GM23338 (cell line): ENCODE data around the gene TOM1. TPM values are rescaled to one million over a fixed set of nuclear protein-coding genes. Genes with fewer than 3 reads are reported as not detected.

Source experiments
- ATAC-seq: fragments of 200-7000 bp; cut with Tn5 transposase; 3 replicates; pipeline ENCODE4 v1.9.1; 2020
- DNase-seq: peaks from one replicate; pipeline ENCODE4 v3.0.0-alpha.2; 2015; ENCODE audit warnings: low spot score
- H2AFZ ChIP-seq: fragments of 200-600 bp; sonication (generic); 2 replicates; pipeline ENCODE4 v1.8.0; 2016; ENCODE audit warnings: antibody characterized with exemption, mild to moderate bottlenecking, moderate library complexity
- H3F3A ChIP-seq: fragments of 200-600 bp; sonication (generic); replicated peaks from 2 replicates; pipeline ENCODE4 v1.8.0; 2017; ENCODE audit warnings: antibody characterized with exemption, mixed run types, low read depth
- H3K27ac ChIP-seq: fragments of 200-600 bp; sonication (generic); 2 replicates; pipeline ENCODE4 v1.6.1; 2016; ENCODE audit warnings: low read depth
- H3K27me3 ChIP-seq: fragments of 200-600 bp; sonication (generic); 2 replicates; pipeline ENCODE4 v1.8.0; 2016; ENCODE audit warnings: mild to moderate bottlenecking, mixed run types, moderate library complexity; ENCODE audit not compliant: insufficient read depth
- H3K36me3 ChIP-seq: fragments of 200-600 bp; sonication (generic); 2 replicates; pipeline ENCODE4 v1.8.0; 2016; ENCODE audit warnings: mild to moderate bottlenecking; ENCODE audit not compliant: insufficient read depth
- H3K4me1 ChIP-seq: fragments of 200-600 bp; sonication (generic); 2 replicates; pipeline ENCODE4 v1.8.0; 2016; ENCODE audit warnings: mild to moderate bottlenecking, moderate library complexity; ENCODE audit not compliant: insufficient read depth
- H3K4me2 ChIP-seq: fragments of 200-600 bp; sonication (generic); 2 replicates; pipeline ENCODE4 v1.7.1; 2017; ENCODE audit warnings: mixed run types
- H3K4me3 ChIP-seq: fragments of 200-600 bp; sonication (generic); 2 replicates; pipeline ENCODE4 v1.6.1; 2016; ENCODE audit warnings: mixed run types
- H3K79me2 ChIP-seq: fragments of 200-600 bp; sonication (generic); replicated peaks from 2 replicates; pipeline ENCODE4 v1.8.0; 2017; ENCODE audit warnings: mild to moderate bottlenecking; ENCODE audit not compliant: insufficient read depth
- H3K9me2 ChIP-seq: fragments of 200-600 bp; sonication (generic); 2 replicates; pipeline ENCODE4 v1.8.0; 2017; ENCODE audit not compliant: insufficient read depth
- H4K20me1 ChIP-seq: fragments of 200-600 bp; sonication (generic); replicated peaks from 2 replicates; pipeline ENCODE4 v1.8.0; 2017; ENCODE audit warnings: mild to moderate bottlenecking; ENCODE audit not compliant: insufficient read depth
- H3K27ac Mint-ChIP-seq: 2 replicates; pipeline ENCODE4 v1.8.0; 2020; ENCODE audit warnings: inconsistent platforms, mild to moderate bottlenecking, moderate library complexity, mixed read lengths
- H3K27me3 Mint-ChIP-seq: 3 replicates; pipeline ENCODE4 v1.8.0; 2022; ENCODE audit warnings: low read depth, mild to moderate bottlenecking, moderate library complexity, mixed read lengths, inconsistent platforms; ENCODE audit not compliant: insufficient read depth, poor library complexity
- H3K36me3 Mint-ChIP-seq: 3 replicates; pipeline ENCODE4 v1.8.0; 2021; ENCODE audit warnings: low read depth, mild to moderate bottlenecking, inconsistent platforms, moderate library complexity, mixed read lengths
- H3K4me1 Mint-ChIP-seq: 3 replicates; pipeline ENCODE4 v1.8.0; 2020; ENCODE audit warnings: mild to moderate bottlenecking, inconsistent platforms, mixed read lengths
- H3K4me3 Mint-ChIP-seq: 3 replicates; pipeline ENCODE4 v1.8.0; 2021; ENCODE audit warnings: moderate library complexity, mild to moderate bottlenecking, inconsistent platforms, mixed read lengths
- H3K9me3 Mint-ChIP-seq: 3 replicates; pipeline ENCODE4 v1.8.0; 2020; ENCODE audit warnings: moderate library complexity, mild to moderate bottlenecking, inconsistent platforms, mixed read lengths
- CREB1 ChIP-seq: fragments of 250-450 bp; sonication (Bioruptor Pico); IDR thresholded peaks from 2 replicates; pipeline ENCODE4 v1.5.0; 2020; ENCODE audit warnings: low read depth, mild to moderate bottlenecking, moderate library complexity
- CTCF ChIP-seq, 2 experiments: fragments of 200-600 bp in 1 of 2; sonication (generic) in 1 of 2; conservative IDR thresholded peaks; 2 replicates each; pipeline versions ENCODE4 v1.5.1 to v1.6.1; 2016 to 2017; ENCODE audit warnings: antibody characterized with exemption in 2 of 2, low read depth in 2 of 2, mild to moderate bottlenecking in 2 of 2, moderate library complexity in 1 of 2
- ETS1 ChIP-seq: IDR thresholded peaks from 2 replicates; pipeline ENCODE4 v1.6.1; 2016; ENCODE audit warnings: antibody characterized with exemption
- EZH2 ChIP-seq: fragments of 200-600 bp; sonication (generic); IDR thresholded peaks from one replicate; pipeline ENCODE4 v1.8.0; 2017; ENCODE audit warnings: antibody characterized with exemption, mild to moderate bottlenecking, low read depth; ENCODE audit not compliant: unreplicated experiment
- EZH2phosphoT487 ChIP-seq: fragments of 200-600 bp; sonication (generic); IDR thresholded peaks from one replicate; pipeline ENCODE4 v1.8.1; 2018; ENCODE audit warnings: antibody characterized with exemption; ENCODE audit not compliant: unreplicated experiment
- JUNB ChIP-seq: IDR thresholded peaks from one replicate; pipeline ENCODE4 v1.6.1; 2016; ENCODE audit warnings: antibody characterized with exemption; ENCODE audit not compliant: unreplicated experiment
- NANOG ChIP-seq: IDR thresholded peaks from 2 replicates; pipeline ENCODE4 v1.6.1; 2016; ENCODE audit warnings: antibody characterized with exemption, borderline replicate concordance
- POLR2AphosphoS5 ChIP-seq: IDR thresholded peaks from 2 replicates; pipeline ENCODE4 v1.6.1; 2016; ENCODE audit warnings: antibody characterized with exemption, low read depth
- REST ChIP-seq: IDR thresholded peaks from one replicate; pipeline ENCODE4 v1.6.1; 2018; ENCODE audit warnings: antibody characterized with exemption; ENCODE audit not compliant: unreplicated experiment
- STAT1 ChIP-seq: IDR thresholded peaks from one replicate; pipeline ENCODE4 v1.6.1; 2016; ENCODE audit warnings: antibody characterized with exemption; ENCODE audit not compliant: unreplicated experiment
- ZNF114 ChIP-seq: fragments of 250-450 bp; sonication (Bioruptor Pico); IDR thresholded peaks from 2 replicates; pipeline ENCODE4 v1.5.0; 2020; ENCODE audit warnings: mild to moderate bottlenecking, moderate library complexity
- ZNF331 ChIP-seq: fragments of 250-450 bp; sonication (Bioruptor Pico); IDR thresholded peaks from 2 replicates; pipeline ENCODE4 v1.5.0; 2020; ENCODE audit warnings: low read depth, mild to moderate bottlenecking, moderate library complexity
- ZNF462 ChIP-seq: fragments of 250-450 bp; sonication (Bioruptor Pico); IDR thresholded peaks from 2 replicates; pipeline ENCODE4 v1.5.0; 2020; ENCODE audit warnings: mild to moderate bottlenecking, moderate library complexity
- polyA plus RNA-seq: library from polyadenylated mRNA; unstranded; fragments of >200 nt; fragmentation: Nextera tagmentation; extraction: Ambion mirVana; gene quantifications from 2 replicates; pipeline ENCODE4 v1.2.1, GENCODE V29; 2016
- total RNA-seq: library from RNA; depleted of rRNA; stranded (reverse); fragments of >200 nt; shearing (Covaris generic); gene quantifications from 2 replicates; pipeline ENCODE4 v1.2.3, GENCODE V29; 2014

The TOM1 gene
- total and polyA plus RNA-seq, 2 experiments from 2014 or later: 10.9 to 17.8 TPM

GRCh38 chr22:35381424-35382009 is 81.8 kb downstream of the TOM1 start:
- peaks cover 30% of the 10 kb centered on the region for H3K36me3 Mint-ChIP-seq
- Histone ChIP-seq H3K4me3 (peak overlapping the region; percentile 76), H3K4me1 (peaks cover 54% of the 10 kb centered on the region), H3K9me2 (no peaks in the 10 kb centered on the region), H3K27me3 (no peaks in the 10 kb centered on the region), H2AFZ (peak overlapping the region; percentile 94), H3K79me2 (peaks cover 11% of the 10 kb centered on the region), H4K20me1 (no peaks in the 10 kb centered on the region), H3K4me2 (peak overlapping the region; percentile 90), H3K36me3 (no peaks in the 10 kb centered on the region), H3F3A (peaks cover 35% of the 10 kb centered on the region), H3K27ac (no peak overlapping the region)
- H3K4me1 Mint-ChIP-seq: peaks cover 51% of the 10 kb centered on the region
- no peak for ATAC-seq
- TF ChIP-seq ZNF462 (CRISPR knock-in tag) (no peak), JUNB (no peak), ETS1 (no peak), STAT1 (no peak), NANOG (no peak), CTCF (conservative IDR thresholded peaks at IDR 0.05; ENCODE audit: low read depth in 2 of 2) (no peak), ZNF114 (CRISPR knock-in tag) (no peak), REST (no peak), POLR2AphosphoS5 (no peak), ZNF331 (CRISPR knock-in tag) (no peak), CREB1 (CRISPR knock-in tag) (no peak), EZH2phosphoT487 (no peak), EZH2 (no peak)
- peak overlapping the region; percentile 77 for H3K4me3 Mint-ChIP-seq
- H3K27ac Mint-ChIP-seq: no peak overlapping the region
- peaks cover 26% of the 10 kb centered on the region for H3K27me3 Mint-ChIP-seq
- no peaks in the 10 kb centered on the region for H3K9me3 Mint-ChIP-seq
- DNase-seq: no peak
